Common myeloid progenitor, CD34-positive (primary cell): ENCODE results near the gene COL1A2.

Experiments used
- CTCF ChIA-PET: fragments of 350-600 bp; sonication (Branson Sonifier 250); formaldehyde crosslinking; loops from one replicate; lab custom pipeline; 2021; ENCODE audit warnings: antibody characterized with exemption; lab: Charles Lee
- POLR2A ChIA-PET: fragments of 350-600 bp; sonication (Branson Sonifier 250); formaldehyde crosslinking; loops from one replicate; lab custom pipeline; 2021; ENCODE audit warnings: antibody characterized with exemption; lab: Charles Lee
- DNase-seq, 3 donors: peaks; one replicate each; pipeline versions ENCODE4 v3.0.0 to v3.0.0-alpha.2; 2013
- H3K27ac ChIP-seq, 2 experiments: 1 replicate in 1 of 2; 2 replicates in 1 of 2; pipeline ENCODE4 v1.7.0; 2013; ENCODE audit warnings: inconsistent platforms in 2 of 2, low read length in 2 of 2, mild to moderate bottlenecking in 2 of 2, low read depth in 1 of 2, moderate library complexity in 1 of 2; ENCODE audit not compliant: severe bottlenecking in 2 of 2, insufficient read depth in 1 of 2, poor library complexity in 1 of 2
- H3K27me3 ChIP-seq, 5 experiments: replicated peaks in 2 of 5; 1 replicate in 3 of 5; 2 replicates in 2 of 5; pipeline versions ENCODE4 v1.6.1 to v1.7.0; 2013; ENCODE audit warnings: low read length in 4 of 5, mild to moderate bottlenecking in 2 of 5, moderate library complexity in 2 of 5, inconsistent platforms in 1 of 5; ENCODE audit not compliant: insufficient read depth in 5 of 5, control insufficient read depth in 4 of 5
- H3K36me3 ChIP-seq, 4 experiments: 1 replicate in 2 of 4; 2 replicates in 2 of 4; pipeline versions ENCODE4 v1.6.1 to v1.7.0; 2013; ENCODE audit warnings: low read length in 3 of 4, control low read depth in 1 of 4, mild to moderate bottlenecking in 1 of 4; ENCODE audit not compliant: control insufficient read depth in 4 of 4, insufficient read depth in 4 of 4
- H3K4me1 ChIP-seq, 4 experiments: 1 replicate in 3 of 4; 2 replicates in 1 of 4; pipeline versions ENCODE4 v1.6.1 to v1.7.1; 2013; ENCODE audit warnings: low read length in 3 of 4, mild to moderate bottlenecking in 3 of 4, control low read depth in 1 of 4, inconsistent platforms in 1 of 4, moderate library complexity in 1 of 4; ENCODE audit not compliant: control insufficient read depth in 4 of 4, insufficient read depth in 4 of 4; ENCODE audit errors: control extremely low read depth in 1 of 4
- H3K4me3 ChIP-seq, 7 experiments: 1 replicate in 4 of 7; 2 replicates in 3 of 7; pipeline versions ENCODE4 v1.5.1 to v1.7.0; 2013; ENCODE audit warnings: mild to moderate bottlenecking in 7 of 7, low read length in 6 of 7, moderate library complexity in 6 of 7, inconsistent platforms in 2 of 7, low read depth in 2 of 7, control low read depth in 1 of 7; ENCODE audit not compliant: insufficient read depth in 4 of 7, control insufficient read depth in 1 of 7; ENCODE audit errors: extremely low read depth in 1 of 7
- H3K9me3 ChIP-seq, 5 experiments: 1 replicate in 4 of 5; 2 replicates in 1 of 5; pipeline versions ENCODE4 v1.6.1 to v1.7.1; 2013; ENCODE audit warnings: low read length in 4 of 5, mild to moderate bottlenecking in 2 of 5, inconsistent platforms in 1 of 5, low read depth in 1 of 5, moderate library complexity in 1 of 5; ENCODE audit not compliant: control insufficient read depth in 4 of 5, insufficient read depth in 2 of 5; ENCODE audit errors: control extremely low read depth in 1 of 5
- whole genome bisulfite sequencing: methylation state at CpG from one replicate; pipeline ENCODE4 v1.1.5; 2013; ENCODE audit not compliant: insufficient coverage; 5-methylcytosine and 5-hydroxymethylcytosine counted together

COL1A2 gene

DNA sequence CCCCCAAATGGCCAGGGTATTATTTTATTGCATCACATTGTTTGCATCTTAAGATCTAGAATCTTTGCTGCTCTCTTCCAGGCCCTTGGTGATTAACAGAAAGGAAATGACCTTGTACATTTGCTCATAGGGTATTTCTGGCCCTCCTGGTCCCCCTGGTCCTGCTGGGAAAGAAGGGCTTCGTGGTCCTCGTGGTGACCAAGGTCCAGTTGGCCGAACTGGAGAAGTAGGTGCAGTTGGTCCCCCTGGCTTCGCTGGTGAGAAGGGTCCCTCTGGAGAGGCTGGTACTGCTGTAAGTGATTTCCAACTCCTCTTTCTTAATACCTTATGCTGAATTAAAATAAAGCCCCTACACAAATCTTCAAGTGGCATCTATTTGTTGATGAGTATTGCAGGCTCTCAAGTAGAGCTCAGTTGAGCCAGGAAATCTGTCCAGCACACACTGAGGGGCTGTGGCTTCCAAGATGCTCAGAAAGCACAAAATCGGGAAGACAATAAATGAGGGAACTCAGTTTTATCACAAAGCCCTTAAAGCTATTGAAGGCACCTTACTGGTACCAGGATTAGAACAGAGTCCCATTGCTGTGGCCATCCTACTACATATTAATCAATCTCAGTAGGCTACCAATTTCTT is 28.2 kb downstream of the COL1A2 start:
- POLR2A ChIA-PET, result no interaction called here
- peaks cover 0 to 2% (median 0%) of the 10 kb centered on the region in 5 experiments for H3K27me3 ChIP-seq
- DNase-seq, result no peak
- WGBS, result 94% methylated on average over 4 of the region's 5 CpGs
- no peaks in the 10 kb centered on the region for H3K36me3 ChIP-seq
- H3K4me3 ChIP-seq, result no peak overlapping the region
- CTCF ChIA-PET, result no interaction called here
- H3K27ac ChIP-seq, result no peak overlapping the region
- no peaks in the 10 kb centered on the region for H3K4me1 ChIP-seq
- no peaks in the 10 kb centered on the region for H3K9me3 ChIP-seq

DNA sequence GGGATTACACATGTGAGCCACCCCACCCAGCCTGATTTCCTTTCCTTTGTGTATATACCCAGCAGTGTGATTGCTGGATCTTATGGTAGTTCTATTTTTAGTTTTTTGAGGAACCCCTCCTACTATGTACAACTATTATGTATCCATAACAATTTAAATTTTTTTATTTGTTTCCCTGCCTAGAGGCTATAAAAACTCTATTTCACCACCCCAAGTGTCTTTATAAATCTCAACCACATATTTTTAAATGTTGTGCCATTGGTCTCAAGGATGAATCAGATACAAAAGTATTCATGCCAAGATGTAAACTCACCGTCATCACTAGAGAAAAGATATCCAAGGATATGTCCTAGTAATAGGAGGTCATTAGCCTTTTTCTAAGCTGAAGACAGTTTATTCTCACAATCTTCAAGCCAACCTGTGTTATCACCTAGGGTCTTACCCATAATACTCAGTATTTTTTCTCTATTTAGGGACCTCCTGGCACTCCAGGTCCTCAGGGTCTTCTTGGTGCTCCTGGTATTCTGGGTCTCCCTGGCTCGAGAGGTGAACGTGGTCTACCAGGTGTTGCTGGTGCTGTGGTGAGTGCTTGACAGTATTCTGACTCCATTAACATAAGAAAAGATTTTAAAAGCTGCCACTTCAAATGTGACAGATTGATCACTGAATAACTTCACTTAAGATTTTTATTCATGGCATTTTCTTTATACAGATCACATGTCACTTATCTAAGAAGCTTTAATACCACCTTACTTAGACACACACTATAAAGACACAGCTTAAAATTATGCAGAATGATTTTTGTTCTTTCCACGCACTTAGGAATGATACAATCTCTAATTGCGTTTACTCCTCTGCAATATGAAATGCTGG is 29.4 kb downstream of the COL1A2 start:
- H3K36me3 ChIP-seq, result no peaks in the 10 kb centered on the region
- 81% methylated on average over 3 of the region's 5 CpGs for WGBS
- no peak overlapping the region for H3K27ac ChIP-seq
- ChIA-PET POLR2A (no interaction called here), CTCF (interaction anchor here (1.1 to 1.2 kb wide), 2 partner anchors 13 to 15 kb away, joined by 3 to 4 read pairs; no protein-coding TSS in a partner anchor)
- peaks cover 0 to 1% (median 0%) of the 10 kb centered on the region in 5 experiments for H3K9me3 ChIP-seq
- no peak for DNase-seq
- peaks cover 0 to 2% (median 0%) of the 10 kb centered on the region in 5 experiments for H3K27me3 ChIP-seq
- no peaks in the 10 kb centered on the region for H3K4me1 ChIP-seq
- H3K4me3 ChIP-seq, result no peak overlapping the region

DNA sequence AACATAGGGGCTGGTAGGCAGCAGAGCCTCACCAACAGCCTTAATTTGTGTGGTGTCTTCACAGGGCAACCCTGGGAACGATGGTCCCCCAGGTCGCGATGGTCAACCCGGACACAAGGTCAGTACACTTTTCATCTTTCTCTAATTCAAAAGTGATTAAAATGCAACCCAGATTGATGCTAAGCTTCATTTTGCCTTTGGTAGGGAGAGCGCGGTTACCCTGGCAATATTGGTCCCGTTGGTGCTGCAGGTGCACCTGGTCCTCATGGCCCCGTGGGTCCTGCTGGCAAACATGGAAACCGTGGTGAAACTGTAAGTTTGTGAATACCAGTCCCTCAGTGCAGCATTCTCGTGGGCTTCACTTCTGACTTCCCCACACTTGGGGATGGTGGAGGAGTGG is 30.9 kb downstream of the COL1A2 start:
- H3K4me1 ChIP-seq, result no peaks in the 10 kb centered on the region
- H3K9me3 ChIP-seq, result peaks cover 0 to 1% (median 0%) of the 10 kb centered on the region in 5 experiments
- H3K27ac ChIP-seq, result no peak overlapping the region
- no peak for DNase-seq
- H3K36me3 ChIP-seq, result no peaks in the 10 kb centered on the region
- ChIA-PET POLR2A (no interaction called here), CTCF (interaction anchor here (1.1 to 1.2 kb wide), 3 partner anchors 11 to 31 kb away, joined by 3 to 4 read pairs (median 3); partner anchors contain the start of gene COL1A2)
- 96% methylated on average over 9 of the region's 10 CpGs for WGBS
- H3K4me3 ChIP-seq, result no peak overlapping the region
- no peaks in the 10 kb centered on the region for H3K27me3 ChIP-seq

- POLR2A ChIA-PET, result no interaction called here
- no peak overlapping the region for H3K4me3 ChIP-seq
- H3K27me3 ChIP-seq, result no peaks in the 10 kb centered on the region
- CTCF ChIA-PET, result interaction anchor here (1.0 kb wide), 1 partner anchor 12 kb away, joined by 3 read pairs; no protein-coding TSS in a partner anchor
- no peaks in the 10 kb centered on the region for H3K36me3 ChIP-seq
- WGBS, result 97% methylated on average over 6 of the region's 12 CpGs
- H3K27ac ChIP-seq, result no peak overlapping the region
- H3K9me3 ChIP-seq, result peaks cover 0 to 1% (median 0%) of the 10 kb centered on the region in 5 experiments
- no peaks in the 10 kb centered on the region for H3K4me1 ChIP-seq
- DNase-seq, result no peak
These were observed 32.5 kb downstream of the COL1A2 start for GRCh38 chr7:94426980-94427875.

DNA sequence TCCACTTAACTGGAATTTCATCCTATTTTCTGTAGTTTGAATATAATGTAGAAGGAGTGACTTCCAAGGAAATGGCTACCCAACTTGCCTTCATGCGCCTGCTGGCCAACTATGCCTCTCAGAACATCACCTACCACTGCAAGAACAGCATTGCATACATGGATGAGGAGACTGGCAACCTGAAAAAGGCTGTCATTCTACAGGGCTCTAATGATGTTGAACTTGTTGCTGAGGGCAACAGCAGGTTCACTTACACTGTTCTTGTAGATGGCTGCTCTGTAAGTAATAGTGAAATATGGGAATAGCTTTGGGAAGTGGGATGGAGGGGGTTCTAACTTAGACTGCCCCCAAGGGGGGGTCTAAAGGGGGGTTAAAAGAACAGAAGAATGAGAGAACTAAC is 34.5 kb downstream of the COL1A2 start:
- no peaks in the 10 kb centered on the region for H3K36me3 ChIP-seq
- CTCF ChIA-PET, result no interaction called here
- WGBS, result no CpG with 5 or more reads among the region's 1 CpG
- DNase-seq, result no peak
- peaks cover 0 to 1% (median 0%) of the 10 kb centered on the region in 5 experiments for H3K9me3 ChIP-seq
- H3K4me1 ChIP-seq, result no peaks in the 10 kb centered on the region
- no peaks in the 10 kb centered on the region for H3K27me3 ChIP-seq
- POLR2A ChIA-PET, result no interaction called here
- no peak overlapping the region for H3K4me3 ChIP-seq
- H3K27ac ChIP-seq, result no peak overlapping the region

GRCh38 chr7:94431176-94431575 is 36.5 kb downstream of the COL1A2 start:
- ChIA-PET CTCF (no interaction called here), POLR2A (no interaction called here)
- Histone ChIP-seq H3K36me3 (no peaks in the 10 kb centered on the region), H3K27me3 (no peaks in the 10 kb centered on the region), H3K9me3 (peaks cover 0 to 1% (median 0%) of the 10 kb centered on the region in 5 experiments), H3K4me3 (no peak overlapping the region), H3K27ac (no peak overlapping the region), H3K4me1 (no peaks in the 10 kb centered on the region)
- DNase-seq, result no peak
- 100% methylated on average over 1 of the region's 1 CpG for WGBS
